SK-N-MC (cell line): Measurements from ENCODE around the gene SETD9.
A peak's percentile ranks its signal among the peaks of the same experiment; 100 is the strongest.

ENCODE experiments used
- DNase-seq: peaks from one replicate; pipeline ENCODE4 v3.0.0-alpha.2; 2011; ENCODE audit warnings: low read depth, low spot score
- H3K27ac ChIP-seq: fragments of 200-600 bp; sonication (generic); 2 replicates; pipeline ENCODE4 v1.5.1; 2016; ENCODE audit warnings: mixed run types
- H3K36me3 ChIP-seq: fragments of 200-600 bp; sonication (generic); 2 replicates; pipeline ENCODE4 v1.6.1; 2017; ENCODE audit warnings: antibody characterized with exemption, low read length, mixed read lengths; ENCODE audit not compliant: insufficient read depth
- H3K4me3 ChIP-seq: fragments of 200-600 bp; sonication (generic); 2 replicates; pipeline ENCODE4 v1.5.1; 2016
- H3K9ac ChIP-seq: fragments of 200-600 bp; sonication (generic); 2 replicates; pipeline ENCODE4 v1.8.0; 2017; ENCODE audit warnings: mixed run types, mixed read lengths; ENCODE audit not compliant: insufficient read length
- H3K9me3 ChIP-seq: fragments of 200-600 bp; sonication (generic); 2 replicates; pipeline ENCODE4 v1.6.1; 2017; ENCODE audit warnings: low read depth, mild to moderate bottlenecking, antibody characterized with exemption, low read length, moderate library complexity, mixed read lengths
- EZH2 ChIP-seq: fragments of 200-600 bp; sonication (generic); IDR thresholded peaks from one replicate; pipeline ENCODE4 v1.6.1; 2017; ENCODE audit warnings: antibody characterized with exemption
- FOXP2 ChIP-seq: optimal IDR thresholded peaks from 2 replicates; pipeline ENCODE3; 2011; ENCODE audit warnings: mild to moderate bottlenecking, moderate library complexity; ENCODE audit not compliant: insufficient read depth; ENCODE audit errors: extremely low read length, control extremely low read depth
- POLR2AphosphoS5 ChIP-seq: IDR thresholded peaks from 2 replicates; pipeline ENCODE4 v1.6.1; 2012; ENCODE audit warnings: mild to moderate bottlenecking, low read depth, low read length, borderline replicate concordance

Gene SETD9

DNA sequence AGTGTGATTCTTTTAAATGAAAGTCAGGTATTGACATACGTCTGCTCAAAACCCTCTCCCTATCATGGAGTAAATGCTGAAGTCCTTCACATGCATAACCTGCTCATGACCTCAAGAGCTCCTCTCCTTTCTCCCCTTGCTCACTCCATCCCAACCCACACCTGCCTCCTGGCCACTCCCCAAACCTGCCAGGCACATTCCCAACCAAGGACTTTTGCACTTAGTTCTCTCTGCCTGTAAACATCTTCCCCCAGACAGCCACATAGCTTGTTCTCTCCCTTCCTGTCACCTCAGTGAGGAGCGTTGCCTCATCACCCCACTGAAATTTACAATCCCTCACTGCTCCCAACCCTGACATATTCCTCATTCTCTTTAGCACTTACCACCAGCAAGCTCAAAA lies 8.7 kb downstream of the SETD9 start:
- DNase-seq, result no peak
- TF ChIP-seq EZH2 (no peak), FOXP2 (no peak), POLR2AphosphoS5 (no peak)

DNA sequence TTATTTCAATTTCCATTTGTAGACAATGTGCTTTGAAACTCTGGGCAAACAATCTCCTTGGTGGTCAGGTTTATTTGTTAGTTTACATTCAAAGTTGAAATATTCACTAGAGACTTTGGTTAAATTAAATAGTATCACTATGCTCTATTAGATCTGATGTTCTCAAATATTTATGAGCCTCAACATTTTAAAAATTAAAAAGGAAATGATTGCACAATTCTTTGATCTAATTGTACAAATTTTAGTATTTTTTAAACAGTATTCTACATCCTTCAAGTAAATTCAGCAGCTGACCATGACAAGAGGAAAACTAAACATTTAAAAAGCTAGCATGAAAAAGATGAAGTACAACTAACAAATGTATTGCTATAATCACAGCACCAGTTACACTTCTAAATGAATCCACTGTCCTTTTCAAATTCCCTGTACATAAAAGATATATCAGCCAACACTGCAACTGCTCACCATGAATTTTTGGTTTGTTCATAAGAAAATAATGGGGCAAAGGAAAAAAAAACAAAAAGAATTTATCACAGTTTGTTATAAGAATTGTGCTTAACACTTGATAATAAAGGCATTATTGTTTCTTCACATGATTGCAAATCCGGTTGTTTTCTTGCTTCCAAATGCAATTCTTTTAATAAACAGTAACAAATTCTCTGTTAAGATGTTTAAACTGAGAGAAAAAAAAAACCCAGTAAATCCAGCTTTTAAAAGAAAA lies 10.7 kb downstream of the SETD9 start:
- Histone ChIP-seq H3K9ac (no peak overlapping the region), H3K27ac (no peak overlapping the region), H3K36me3 (peaks cover 42% of the 10 kb centered on the region), H3K9me3 (no peaks in the 10 kb centered on the region), H3K4me3 (no peak overlapping the region)
- no peak for TF ChIP-seq FOXP2
- TF ChIP-seq POLR2AphosphoS5, result no peak
- no peak for TF ChIP-seq EZH2
- no peak for DNase-seq

More for the DNA sequence above, 8.7 kb downstream of the SETD9 start:
- no peak overlapping the region for H3K4me3 ChIP-seq
- no peak overlapping the region for H3K27ac ChIP-seq
- no peak overlapping the region for H3K9ac ChIP-seq
- H3K9me3 ChIP-seq, result no peaks in the 10 kb centered on the region
- peaks cover 22% of the 10 kb centered on the region for H3K36me3 ChIP-seq

DNA sequence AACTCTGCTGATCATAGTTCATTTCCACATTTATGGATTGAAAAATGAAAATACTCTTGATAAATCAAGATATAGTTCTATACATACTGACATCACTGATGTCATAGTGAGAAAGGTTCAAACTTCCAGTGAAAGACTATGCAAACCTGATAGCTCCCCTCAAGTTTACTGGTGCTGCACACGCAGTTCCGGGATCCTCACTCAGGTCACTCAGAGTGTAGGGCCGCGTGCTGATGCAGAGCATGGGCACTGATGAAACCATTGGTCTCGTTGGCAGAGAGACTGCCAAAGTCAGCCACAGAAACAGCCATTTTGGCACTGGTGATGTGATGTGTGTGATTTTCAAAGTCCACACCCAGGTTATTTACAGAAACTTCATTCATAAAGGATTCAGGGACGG lies 13.5 kb downstream of the SETD9 start:
- no peaks in the 10 kb centered on the region for H3K9me3 ChIP-seq
- peaks cover 69% of the 10 kb centered on the region for H3K36me3 ChIP-seq
- DNase-seq, result no peak
- no peak overlapping the region for H3K4me3 ChIP-seq
- no peak overlapping the region for H3K9ac ChIP-seq
- H3K27ac ChIP-seq, result no peak overlapping the region
- TF ChIP-seq EZH2, result no peak
- TF ChIP-seq POLR2AphosphoS5, result no peak
- TF ChIP-seq FOXP2, result no peak

DNA sequence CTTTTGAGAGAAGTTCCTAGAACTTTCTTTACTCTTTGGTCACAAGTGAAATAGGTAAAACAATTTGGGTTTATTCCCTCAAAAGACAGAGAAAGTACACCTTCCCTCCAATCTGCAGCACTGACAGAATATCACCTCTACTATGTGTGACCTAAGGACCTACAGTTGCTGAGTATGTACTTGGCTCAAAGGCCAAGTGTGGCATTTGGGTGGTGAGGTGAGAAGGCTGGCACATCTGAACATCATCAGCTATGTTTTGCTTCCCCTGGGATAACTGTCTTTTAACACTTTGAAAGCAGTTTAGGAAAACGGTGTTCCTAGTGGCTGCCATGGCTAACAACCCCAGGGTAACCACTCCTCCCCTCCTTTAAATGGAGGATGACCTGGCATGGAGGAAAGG lies 24.9 kb downstream of the SETD9 start:
- Histone ChIP-seq H3K4me3 (no peak overlapping the region), H3K9ac (no peak overlapping the region), H3K27ac (no peak overlapping the region), H3K9me3 (no peaks in the 10 kb centered on the region), H3K36me3 (peaks cover 74% of the 10 kb centered on the region)
- no peak for DNase-seq
- no peak for TF ChIP-seq EZH2
- TF ChIP-seq FOXP2, result no peak
- no peak for TF ChIP-seq POLR2AphosphoS5

DNA sequence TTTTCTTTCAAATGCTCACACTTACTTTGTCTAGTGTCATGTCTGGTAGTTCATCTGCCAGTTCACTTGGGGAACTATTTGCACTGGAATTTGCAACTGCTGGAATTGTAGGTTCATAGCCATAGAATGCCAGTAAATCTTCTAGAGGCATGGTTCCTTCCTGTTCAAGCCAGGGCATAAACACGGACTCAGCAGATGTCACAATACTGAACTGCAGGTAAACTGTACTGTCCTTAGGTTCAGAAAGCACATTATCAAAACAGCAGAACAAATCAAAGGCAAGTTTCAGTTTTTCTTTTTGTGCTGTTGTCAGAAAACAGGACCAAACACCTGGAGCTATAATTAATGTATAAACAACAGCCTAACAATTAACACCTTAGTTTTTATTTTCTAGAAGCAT lies 29.5 kb downstream of the SETD9 start:
- no peak overlapping the region for H3K27ac ChIP-seq
- no peak for DNase-seq
- H3K9me3 ChIP-seq, result no peaks in the 10 kb centered on the region
- no peak overlapping the region for H3K9ac ChIP-seq
- H3K36me3 ChIP-seq, result peaks cover 78% of the 10 kb centered on the region
- TF ChIP-seq FOXP2, result no peak
- no peak for TF ChIP-seq EZH2
- TF ChIP-seq POLR2AphosphoS5, result no peak
- no peak overlapping the region for H3K4me3 ChIP-seq

DNA sequence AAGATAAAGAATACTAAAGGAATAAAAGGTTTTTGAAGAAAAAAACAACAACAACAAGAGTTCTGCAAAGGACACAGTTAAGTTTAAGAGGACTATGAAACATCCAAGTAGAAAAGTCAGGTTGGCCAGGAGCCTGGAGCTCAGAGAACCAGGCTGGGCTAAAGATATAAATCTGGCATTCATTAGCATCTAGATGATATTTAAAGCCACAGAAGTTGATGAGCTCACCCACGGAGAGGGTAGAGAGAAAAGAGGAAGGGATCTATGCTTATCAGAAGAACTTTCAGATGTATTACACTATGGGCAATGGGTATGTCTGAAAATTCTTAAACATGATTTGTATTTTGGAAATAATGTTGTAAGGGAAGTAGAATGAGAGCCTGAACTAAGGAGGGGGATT lies 32.6 kb downstream of the SETD9 start:
- TF ChIP-seq EZH2 (no peak), POLR2AphosphoS5 (no peak), FOXP2 (no peak)
- peaks cover 80% of the 10 kb centered on the region for H3K36me3 ChIP-seq
- no peak overlapping the region for H3K9ac ChIP-seq
- H3K27ac ChIP-seq, result no peak overlapping the region
- no peaks in the 10 kb centered on the region for H3K9me3 ChIP-seq
- no peak overlapping the region for H3K4me3 ChIP-seq
- DNase-seq, result no peak

DNA sequence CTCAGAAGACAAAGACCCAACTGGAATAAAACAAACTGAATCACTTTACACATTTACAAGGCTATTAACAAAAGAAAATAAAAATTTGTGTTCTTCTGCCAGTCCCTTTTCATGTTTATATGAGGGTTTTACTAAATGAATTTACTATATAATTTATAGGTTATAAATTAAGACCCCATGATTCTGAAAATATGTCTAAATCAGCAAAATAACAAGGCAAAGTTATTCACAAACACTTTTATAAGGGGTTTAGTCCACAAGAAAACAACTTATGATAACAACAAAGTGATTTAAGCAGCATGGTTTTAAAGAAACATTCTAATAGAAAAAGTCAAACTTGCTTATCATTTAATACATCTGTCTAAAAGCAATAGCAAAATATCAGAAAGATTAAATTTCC lies 37.7 kb downstream of the SETD9 start:
- no peaks in the 10 kb centered on the region for H3K9me3 ChIP-seq
- no peak overlapping the region for H3K9ac ChIP-seq
- no peak for DNase-seq
- peaks cover 46% of the 10 kb centered on the region for H3K36me3 ChIP-seq
- TF ChIP-seq FOXP2 (no peak), EZH2 (no peak), POLR2AphosphoS5 (no peak)
- no peak overlapping the region for H3K4me3 ChIP-seq
- no peak overlapping the region for H3K27ac ChIP-seq

DNA sequence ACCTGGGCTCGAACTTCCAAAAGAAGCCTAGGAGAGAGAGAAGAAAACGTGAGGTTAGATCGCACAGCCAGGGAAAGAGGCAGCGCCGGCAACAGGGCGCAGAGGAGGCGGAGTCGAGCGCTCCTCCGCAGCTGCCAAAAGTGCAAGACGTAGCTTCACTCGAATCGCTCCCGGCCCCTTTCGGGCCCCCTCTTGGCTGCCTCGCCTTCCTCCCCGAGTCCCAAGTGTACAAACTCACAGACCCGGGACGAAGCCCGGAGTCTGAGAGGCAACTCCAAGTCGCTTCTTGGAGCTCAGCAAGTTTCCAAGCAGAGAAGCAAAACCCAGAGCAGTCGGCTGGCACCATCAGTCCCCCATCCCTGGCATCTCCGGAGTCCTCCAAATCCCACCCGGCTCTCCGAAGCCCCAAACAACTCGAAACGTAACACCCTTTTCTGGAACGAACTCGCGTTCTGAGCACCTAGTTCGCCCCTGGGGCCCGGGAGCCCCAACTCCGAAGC lies 41.3 kb downstream of the SETD9 start:
- H3K4me3 ChIP-seq, result peak overlapping the region; percentile 83
- peak overlapping the region; percentile 76 for H3K9ac ChIP-seq
- no peak for TF ChIP-seq FOXP2
- TF ChIP-seq POLR2AphosphoS5, result no peak
- no peak for TF ChIP-seq EZH2
- no peaks in the 10 kb centered on the region for H3K9me3 ChIP-seq
- peaks cover 21% of the 10 kb centered on the region for H3K36me3 ChIP-seq
- no peak overlapping the region for H3K27ac ChIP-seq
- DNase-seq, result no peak
